Mesodermal cell (in vitro differentiated cells): ENCODE data around the gene PTPN18.

Source experiments
- H3K27ac ChIP-seq: 2 replicates; pipeline ENCODE4 v1.7.0; 2013; ENCODE audit warnings: mild to moderate bottlenecking, low read depth, low read length, moderate library complexity; ENCODE audit not compliant: severe bottlenecking
- H3K36me3 ChIP-seq: 2 replicates; pipeline ENCODE4 v1.7.1; 2013; ENCODE audit warnings: mild to moderate bottlenecking, low read length, moderate library complexity; ENCODE audit not compliant: control insufficient read depth, insufficient read depth
- H3K4me1 ChIP-seq: one replicate; pipeline ENCODE4 v1.7.1; 2013; ENCODE audit warnings: mild to moderate bottlenecking, low read length; ENCODE audit not compliant: insufficient read depth, control insufficient read depth, poor library complexity, severe bottlenecking
- H3K4me3 ChIP-seq: 2 replicates; pipeline ENCODE4 v1.7.0; 2013; ENCODE audit warnings: low read length, control low read depth, mild to moderate bottlenecking; ENCODE audit not compliant: insufficient read depth, poor library complexity, severe bottlenecking; ENCODE audit errors: extremely low read depth
- H3K9me3 ChIP-seq: 2 replicates; pipeline ENCODE4 v1.7.1; 2013; ENCODE audit warnings: mild to moderate bottlenecking, low read length, moderate library complexity; ENCODE audit not compliant: control insufficient read depth
- WGBS, 2 experiments: methylation state at CpG; one replicate each; pipeline ENCODE4 v1.1.5; 2013; ENCODE audit warnings: missing lambda C conversion rate in 2 of 2; ENCODE audit not compliant: insufficient coverage in 2 of 2; 5-methylcytosine and 5-hydroxymethylcytosine counted together

The PTPN18 gene

GRCh38 chr2:130366720-130367119 lies 10.9 kb downstream of the PTPN18 start:
- peaks cover 3% of the 10 kb centered on the region for H3K36me3 ChIP-seq
- H3K27ac ChIP-seq = no peak overlapping the region
- H3K4me3 ChIP-seq = no peak overlapping the region
- H3K9me3 ChIP-seq = no peaks in the 10 kb centered on the region
- H3K4me1 ChIP-seq = no peaks in the 10 kb centered on the region
- WGBS, 2 experiments = no CpG with 5 or more reads among the region's 1 CpG

GRCh38 chr2:130368786-130369185 lies 12.9 kb downstream of the PTPN18 start:
- Histone ChIP-seq H3K27ac (no peak overlapping the region), H3K4me1 (peaks cover 3% of the 10 kb centered on the region), H3K4me3 (no peak overlapping the region), H3K9me3 (no peaks in the 10 kb centered on the region), H3K36me3 (peaks cover 3% of the 10 kb centered on the region)
- 75 to 100% methylated on average over 2 of the region's 5 CpGs for WGBS, 2 experiments

- no peak overlapping the region for H3K4me3 ChIP-seq
- H3K9me3 ChIP-seq = no peaks in the 10 kb centered on the region
- peaks cover 3% of the 10 kb centered on the region for H3K36me3 ChIP-seq
- H3K27ac ChIP-seq = no peak overlapping the region
- peaks cover 4% of the 10 kb centered on the region for H3K4me1 ChIP-seq
These were observed 13.6 kb downstream of the PTPN18 start for GRCh38 chr2:130369311-130369964.

GRCh38 chr2:130369965-130370341 lies 14.1 kb downstream of the PTPN18 start:
- Histone ChIP-seq H3K4me1 (peaks cover 9% of the 10 kb centered on the region), H3K4me3 (no peak overlapping the region), H3K27ac (no peak overlapping the region), H3K9me3 (no peaks in the 10 kb centered on the region), H3K36me3 (peaks cover 3% of the 10 kb centered on the region)
- 92 to 94% methylated on average over 2 to 5 of the region's 5 CpGs for WGBS, 2 experiments

- H3K4me3 ChIP-seq = no peak overlapping the region
- WGBS, 2 experiments = 91 to 96% methylated on average over 6 to 9 of the region's 9 CpGs
- H3K9me3 ChIP-seq = no peaks in the 10 kb centered on the region
- peaks cover 3% of the 10 kb centered on the region for H3K36me3 ChIP-seq
- H3K27ac ChIP-seq = no peak overlapping the region
- peaks cover 11% of the 10 kb centered on the region for H3K4me1 ChIP-seq
These were observed 14.6 kb downstream of the PTPN18 start for GRCh38 chr2:130370490-130370889.

- no peak overlapping the region for H3K27ac ChIP-seq
- H3K4me1 ChIP-seq = peaks cover 11% of the 10 kb centered on the region
- WGBS, 2 experiments = 78 to 86% methylated on average over 15 to 18 of the region's 18 CpGs
- H3K36me3 ChIP-seq = peaks cover 3% of the 10 kb centered on the region
- H3K9me3 ChIP-seq = no peaks in the 10 kb centered on the region
- peak overlapping the region; percentile 67 for H3K4me3 ChIP-seq
These were observed 15.8 kb downstream of the PTPN18 start for GRCh38 chr2:130371723-130372054.

- Histone ChIP-seq H3K27ac (no peak overlapping the region), H3K9me3 (no peaks in the 10 kb centered on the region), H3K4me3 (peak overlapping the region; percentile 67), H3K36me3 (peaks cover 3% of the 10 kb centered on the region), H3K4me1 (peaks cover 11% of the 10 kb centered on the region)
- 2 to 3% methylated on average over 42 to 68 of the region's 81 CpGs for WGBS, 2 experiments
These were observed 16.4 kb downstream of the PTPN18 start for GRCh38 chr2:130372055-130372832.

GRCh38 chr2:130372833-130373807 lies 17.3 kb downstream of the PTPN18 start:
- H3K27ac ChIP-seq = no peak overlapping the region
- H3K9me3 ChIP-seq = no peaks in the 10 kb centered on the region
- H3K4me1 ChIP-seq = peaks cover 11% of the 10 kb centered on the region
- WGBS, 2 experiments = 75 to 84% methylated on average over 16 to 19 of the region's 24 CpGs
- peaks cover 3% of the 10 kb centered on the region for H3K36me3 ChIP-seq
- H3K4me3 ChIP-seq = peak overlapping the region; percentile 67

- no peak overlapping the region for H3K4me3 ChIP-seq
- H3K4me1 ChIP-seq = peaks cover 11% of the 10 kb centered on the region
- WGBS, 2 experiments = 67 to 93% methylated on average over 1 to 2 of the region's 3 CpGs
These were observed 18.0 kb downstream of the PTPN18 start for GRCh38 chr2:130373808-130374365.

GRCh38 chr2:130374587-130375290 lies 18.9 kb downstream of the PTPN18 start:
- H3K4me1 ChIP-seq = peaks cover 11% of the 10 kb centered on the region
- no peak overlapping the region for H3K27ac ChIP-seq
- H3K4me3 ChIP-seq = no peak overlapping the region
- H3K36me3 ChIP-seq = peaks cover 3% of the 10 kb centered on the region
- WGBS, 2 experiments = 73 to 91% methylated on average over 5 to 8 of the region's 9 CpGs
- H3K9me3 ChIP-seq = no peaks in the 10 kb centered on the region

More at GRCh38 chr2:130373808-130374365, 18.0 kb downstream of the PTPN18 start:
- Histone ChIP-seq H3K9me3 (no peaks in the 10 kb centered on the region), H3K27ac (no peak overlapping the region), H3K36me3 (peaks cover 3% of the 10 kb centered on the region)
